CD14-positive monocyte (primary cell): ENCODE results near the gene S100A10. TPM values are rescaled to one million over a fixed set of nuclear protein-coding genes. Genes with fewer than 3 reads are reported as not detected.
A peak's percentile ranks its signal among the peaks of the same experiment; 100 is the strongest.

Experiments
- DNase-seq, 3 donors: peaks; one replicate each; pipeline ENCODE4 v3.0.0-alpha.2; 2011 to 2022
- H2AFZ ChIP-seq: 2 replicates; pipeline ENCODE4 v1.6.0; 2012; ENCODE audit warnings: mild to moderate bottlenecking, low read depth, low read length, inconsistent platforms; ENCODE audit not compliant: insufficient read depth, poor library complexity, severe bottlenecking
- H3K27ac ChIP-seq, 2 donors: 1 replicate in 1 of 2; 2 replicates in 1 of 2; pipeline ENCODE4 v1.5.1; 2012 to 2013; ENCODE audit warnings: low read length in 2 of 2, control low read depth in 1 of 2, inconsistent platforms in 1 of 2, low read depth in 1 of 2, mild to moderate bottlenecking in 1 of 2
- H3K27me3 ChIP-seq, 2 donors: one replicate each; pipeline versions ENCODE4 v1.6.0 to v1.6.1; 2011 to 2013; ENCODE audit warnings: low read length in 2 of 2; ENCODE audit not compliant: control insufficient read depth in 2 of 2, insufficient read depth in 2 of 2
- H3K36me3 ChIP-seq, 2 donors: replicated peaks in 1 of 2; 1 replicate in 1 of 2; 2 replicates in 1 of 2; pipeline versions ENCODE4 v1.5.1 to v1.6.1; 2012 to 2013; ENCODE audit warnings: low read length in 2 of 2, control low read depth in 1 of 2, inconsistent platforms in 1 of 2, mild to moderate bottlenecking in 1 of 2; ENCODE audit not compliant: insufficient read depth in 2 of 2, control insufficient read depth in 1 of 2
- H3K4me1 ChIP-seq, 2 donors: 1 replicate in 1 of 2; 2 replicates in 1 of 2; pipeline versions ENCODE4 v1.5.1 to v1.6.1; 2012 to 2013; ENCODE audit warnings: low read length in 2 of 2, control low read depth in 1 of 2, inconsistent platforms in 1 of 2, mild to moderate bottlenecking in 1 of 2, moderate library complexity in 1 of 2; ENCODE audit not compliant: insufficient read depth in 2 of 2, control insufficient read depth in 1 of 2
- H3K4me2 ChIP-seq: replicated peaks from 2 replicates; pipeline ENCODE3; 2012; ENCODE audit warnings: low read length, moderate library complexity, mild to moderate bottlenecking; ENCODE audit not compliant: poor library complexity, severe bottlenecking; ENCODE audit errors: extremely low read depth
- H3K4me3 ChIP-seq, 3 experiments: fragments of 200-600 bp in 1 of 3; sonication (generic) in 1 of 3; replicated peaks in 1 of 3; 1 replicate in 2 of 3; 2 replicates in 1 of 3; pipeline ENCODE4 v1.5.1; 2011 to 2013; ENCODE audit warnings: low read length in 3 of 3, mild to moderate bottlenecking in 3 of 3, control low read depth in 2 of 3, low read depth in 2 of 3, inconsistent platforms in 1 of 3, moderate library complexity in 1 of 3
- H3K79me2 ChIP-seq: 2 replicates; pipeline ENCODE4 v1.6.0; 2012; ENCODE audit warnings: mild to moderate bottlenecking, control low read depth, inconsistent platforms, low read length, moderate library complexity; ENCODE audit not compliant: insufficient read depth
- H3K9ac ChIP-seq: 2 replicates; pipeline ENCODE4 v1.6.0; 2017; ENCODE audit warnings: low read length, mild to moderate bottlenecking; ENCODE audit not compliant: insufficient read depth, poor library complexity, severe bottlenecking
- H3K9me3 ChIP-seq, 2 donors: replicated peaks in 1 of 2; 1 replicate in 1 of 2; 2 replicates in 1 of 2; pipeline versions ENCODE4 v1.5.1 to v1.6.1; 2012 to 2013; ENCODE audit warnings: low read length in 2 of 2, control low read depth in 1 of 2; ENCODE audit not compliant: control insufficient read depth in 1 of 2, insufficient read depth in 1 of 2
- H4K20me1 ChIP-seq: 2 replicates; pipeline ENCODE4 v1.6.0; 2012; ENCODE audit warnings: mild to moderate bottlenecking, low read length, control low read depth, moderate library complexity; ENCODE audit not compliant: insufficient read depth
- H3K27ac Mint-ChIP-seq, 7 donors: one replicate each; pipeline ENCODE4 v1.8.0; 2020; ENCODE audit warnings: mild to moderate bottlenecking in 7 of 7, mixed read lengths in 7 of 7, moderate library complexity in 6 of 7, inconsistent platforms in 2 of 7
- H3K27me3 Mint-ChIP-seq, 3 donors: one replicate each; pipeline ENCODE4 v1.8.0; 2021 to 2022; ENCODE audit warnings: low read depth in 3 of 3, mild to moderate bottlenecking in 3 of 3, mixed read lengths in 3 of 3, moderate library complexity in 3 of 3, inconsistent platforms in 1 of 3
- H3K36me3 Mint-ChIP-seq, 2 donors: one replicate each; pipeline ENCODE4 v1.8.0; 2020; ENCODE audit warnings: mixed read lengths in 2 of 2, inconsistent platforms in 1 of 2, mild to moderate bottlenecking in 1 of 2
- H3K4me1 Mint-ChIP-seq: one replicate; pipeline ENCODE4 v1.8.0; 2020; ENCODE audit warnings: mild to moderate bottlenecking, mixed read lengths
- H3K4me3 Mint-ChIP-seq, 2 donors: one replicate each; pipeline ENCODE4 v1.8.0; 2020; ENCODE audit warnings: mild to moderate bottlenecking in 2 of 2, mixed read lengths in 2 of 2, moderate library complexity in 1 of 2
- H3K9me3 Mint-ChIP-seq, 7 donors: one replicate each; pipeline ENCODE4 v1.8.0; 2020 to 2022; ENCODE audit warnings: mixed read lengths in 7 of 7, mild to moderate bottlenecking in 6 of 7, moderate library complexity in 6 of 7, inconsistent platforms in 2 of 7
- CTCF ChIP-seq: fragments of 200-600 bp; IDR thresholded peaks from one replicate; pipeline ENCODE4 v1.8.0; 2022; ENCODE audit warnings: antibody characterized with exemption, mild to moderate bottlenecking
- WGBS: methylation state at CpG from one replicate; pipeline ENCODE4 v1.1.5; 2013; ENCODE audit warnings: missing lambda C conversion rate; ENCODE audit not compliant: insufficient coverage; 5-methylcytosine and 5-hydroxymethylcytosine counted together
- intact Hi-C, 2 donors: fragments of 100-400 bp; cut with micrococcal nuclease; formaldehyde crosslinking; loops; one replicate each; pipeline versions ENCODE4 v1.15.0 to v1.15.1; 2023
- polyA plus RNA-seq, 3 donors: library from polyadenylated mRNA; depleted of rRNA in 1 of 3; unstranded in 2 of 3; stranded (reverse) in 1 of 3; fragments of 300-500 nt in 2 of 3; fragments of >200 nt in 1 of 3; fragmentation: Illumina TruSeq in 2 of 3; gene quantifications; 1 replicate in 2 of 3; 2 replicates in 1 of 3; pipeline ENCODE4 v1.2.3, GENCODE V29; 2012 to 2021

The S100A10 gene
- polyA plus RNA-seq, 3 donors: 422 to 2,138 (median 2,129) TPM

- no peaks in the 10 kb centered on the region for H4K20me1 ChIP-seq
- intact Hi-C loops: loop anchor here (2.0 kb wide), 2 partner anchors 53 to 95 kb away; partner anchors contain the start of gene S100A10 (in 1 of the 2)
- no CpG with 5 or more reads among the region's 1 CpG for WGBS
- no peaks in the 10 kb centered on the region for H3K36me3 ChIP-seq
- H3K4me3 ChIP-seq: no peak overlapping the region
- no peaks in the 10 kb centered on the region for H3K27me3 ChIP-seq
- Mint-ChIP-seq H3K27ac (peak overlapping the region; percentile 88 to 100 (median 99)), H3K4me1 (peaks cover 49% of the 10 kb centered on the region), H3K36me3 (peaks cover 3 to 4% of the 10 kb centered on the region in 2 donors), H3K4me3 (no peak overlapping the region), H3K9me3 (no peaks in the 10 kb centered on the region), H3K27me3 (peaks cover 0 to 15% (median 0%) of the 10 kb centered on the region in 3 donors)
- no peak for TF ChIP-seq CTCF
- DNase-seq: peak; percentile 58 to 76 (median 59)
- H3K27ac ChIP-seq: peak overlapping the region; percentile 34 to 85
- H3K4me1 ChIP-seq: peaks cover 32 to 47% of the 10 kb centered on the region in 2 donors
- H2AFZ ChIP-seq: no peak overlapping the region
- no peaks in the 10 kb centered on the region for H3K9me3 ChIP-seq
- no peak overlapping the region for H3K4me2 ChIP-seq
- no peak overlapping the region for H3K9ac ChIP-seq
- no peaks in the 10 kb centered on the region for H3K79me2 ChIP-seq
Observed at GRCh38 chr1:151939779-151940178, 53.9 kb downstream of the S100A10 start.

- no peak overlapping the region for H3K9ac ChIP-seq
- Mint-ChIP-seq H3K9me3 (no peaks in the 10 kb centered on the region), H3K27me3 (peaks cover 0 to 15% (median 0%) of the 10 kb centered on the region in 3 donors), H3K36me3 (peaks cover 3 to 4% of the 10 kb centered on the region in 2 donors), H3K27ac (peak overlapping the region in 6 of 7 donors; percentile 46 to 100 (median 100)), H3K4me3 (no peak overlapping the region), H3K4me1 (peaks cover 45% of the 10 kb centered on the region)
- H3K4me2 ChIP-seq: no peak overlapping the region
- no peak overlapping the region for H3K4me3 ChIP-seq
- no peaks in the 10 kb centered on the region for H3K36me3 ChIP-seq
- no peaks in the 10 kb centered on the region for H3K79me2 ChIP-seq
- intact Hi-C loops: no loop called here
- no peak for DNase-seq
- 100% methylated on average over 1 of the region's 3 CpGs for WGBS
- no peak for TF ChIP-seq CTCF
- no peaks in the 10 kb centered on the region for H4K20me1 ChIP-seq
- H2AFZ ChIP-seq: no peak overlapping the region
- peaks cover 26 to 41% of the 10 kb centered on the region in 2 donors for H3K4me1 ChIP-seq
- H3K27me3 ChIP-seq: no peaks in the 10 kb centered on the region
- no peaks in the 10 kb centered on the region for H3K9me3 ChIP-seq
- peak overlapping the region in 1 of 2 donors; percentile 85 for H3K27ac ChIP-seq
Observed at GRCh38 chr1:151939141-151939540, 54.5 kb downstream of the S100A10 start.
